Measurements from ENCODE around the gene SLC25A29.
"Not testable (repeated sequence)": the region's sequence is repeated elsewhere in the genome, so short reads cannot be mapped to it uniquely, and the experiment has no call there.

Gene SLC25A29

DNA sequence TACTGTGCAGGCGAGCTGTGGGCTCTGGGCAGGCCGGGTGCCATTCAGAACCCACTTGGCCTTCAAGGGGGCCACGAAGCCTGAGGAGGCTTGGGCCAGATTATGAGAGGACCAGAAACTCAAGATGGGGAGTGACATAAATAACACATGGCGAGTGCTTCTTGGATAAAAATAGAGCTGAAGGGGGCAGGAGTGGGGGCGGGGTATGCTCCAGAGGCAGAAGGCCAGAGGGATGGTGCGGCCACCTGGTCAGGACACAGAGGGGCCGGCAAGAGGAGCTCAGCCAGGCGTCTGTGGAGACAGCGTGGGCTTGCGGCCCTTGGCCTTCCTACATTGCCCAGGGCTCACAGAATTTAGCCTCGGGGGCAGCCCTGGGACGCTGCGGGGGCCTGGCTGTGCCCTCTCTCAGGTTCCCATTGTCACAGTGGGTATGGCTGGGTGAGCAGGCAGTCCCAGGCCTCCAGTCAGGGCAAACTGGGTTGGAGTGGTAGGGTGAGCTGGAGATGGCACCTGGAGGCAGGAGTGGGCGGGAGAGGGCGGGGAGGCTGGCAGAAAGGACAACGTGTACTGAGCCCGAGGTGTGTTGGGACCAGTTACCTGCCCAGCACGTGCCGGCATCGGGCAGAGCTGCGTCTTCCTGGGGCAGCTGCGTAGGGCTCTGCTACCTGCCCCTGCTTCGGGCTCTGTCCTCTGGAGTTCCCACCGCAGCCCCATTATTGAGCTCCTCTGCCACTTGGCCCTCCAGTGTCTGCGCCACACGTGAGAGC lies 7.4 kb upstream of the SLC25A29 start:
- H3K27ac ChIP-seq (ENCODE audit: low read depth, low read length), result no peak overlapping the region
- no peak for TF ChIP-seq EZH2phosphoT487 (IDR thresholded peaks at IDR 0.05; ENCODE audit: borderline replicate concordance, low read length)
- TF ChIP-seq, protein P1, sequence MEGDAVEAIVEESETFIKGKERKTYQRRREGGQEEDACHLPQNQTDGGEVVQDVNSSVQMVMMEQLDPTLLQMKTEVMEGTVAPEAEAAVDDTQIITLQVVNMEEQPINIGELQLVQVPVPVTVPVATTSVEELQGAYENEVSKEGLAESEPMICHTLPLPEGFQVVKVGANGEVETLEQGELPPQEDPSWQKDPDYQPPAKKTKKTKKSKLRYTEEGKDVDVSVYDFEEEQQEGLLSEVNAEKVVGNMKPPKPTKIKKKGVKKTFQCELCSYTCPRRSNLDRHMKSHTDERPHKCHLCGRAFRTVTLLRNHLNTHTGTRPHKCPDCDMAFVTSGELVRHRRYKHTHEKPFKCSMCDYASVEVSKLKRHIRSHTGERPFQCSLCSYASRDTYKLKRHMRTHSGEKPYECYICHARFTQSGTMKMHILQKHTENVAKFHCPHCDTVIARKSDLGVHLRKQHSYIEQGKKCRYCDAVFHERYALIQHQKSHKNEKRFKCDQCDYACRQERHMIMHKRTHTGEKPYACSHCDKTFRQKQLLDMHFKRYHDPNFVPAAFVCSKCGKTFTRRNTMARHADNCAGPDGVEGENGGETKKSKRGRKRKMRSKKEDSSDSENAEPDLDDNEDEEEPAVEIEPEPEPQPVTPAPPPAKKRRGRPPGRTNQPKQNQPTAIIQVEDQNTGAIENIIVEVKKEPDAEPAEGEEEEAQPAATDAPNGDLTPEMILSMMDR (IDR thresholded peaks at IDR 0.05; ENCODE audit: low read depth, low read length, poor library complexity, severe bottlenecking), result no peak
- H3K79me2 ChIP-seq (ENCODE audit: control insufficient read depth, low read length), result no peaks in the 10 kb centered on the region
- H3K4me2 ChIP-seq (ENCODE audit: low read length), result no peak overlapping the region
- H3F3A ChIP-seq (ENCODE audit: control insufficient read depth, insufficient read depth), result no peaks in the 10 kb centered on the region
- peaks cover 4% of the 10 kb centered on the region; the same call in 1 of the 2 replicates for H3K27me3 ChIP-seq (ENCODE audit: control insufficient read depth, low read length)
- H3K4me3 ChIP-seq (ENCODE audit: low read length), result no peak overlapping the region
- H3K9me3 ChIP-seq (ENCODE audit: control insufficient read depth, insufficient read depth, low read length), result no peaks in the 10 kb centered on the region
- no peaks in the 10 kb centered on the region for H4K20me1 ChIP-seq (ENCODE audit: control insufficient read depth, insufficient read depth, low read depth, low read length)
- no peaks in the 10 kb centered on the region for H3K36me3 ChIP-seq (ENCODE audit: control insufficient read depth, low read length)
- H3K4me1 ChIP-seq (ENCODE audit: control insufficient read depth, low read length), result peaks cover 20% of the 10 kb centered on the region
- no peaks in the 10 kb centered on the region for H3K9me2 ChIP-seq (replicated peaks; ENCODE audit: control insufficient read depth, low read length)

DNA sequence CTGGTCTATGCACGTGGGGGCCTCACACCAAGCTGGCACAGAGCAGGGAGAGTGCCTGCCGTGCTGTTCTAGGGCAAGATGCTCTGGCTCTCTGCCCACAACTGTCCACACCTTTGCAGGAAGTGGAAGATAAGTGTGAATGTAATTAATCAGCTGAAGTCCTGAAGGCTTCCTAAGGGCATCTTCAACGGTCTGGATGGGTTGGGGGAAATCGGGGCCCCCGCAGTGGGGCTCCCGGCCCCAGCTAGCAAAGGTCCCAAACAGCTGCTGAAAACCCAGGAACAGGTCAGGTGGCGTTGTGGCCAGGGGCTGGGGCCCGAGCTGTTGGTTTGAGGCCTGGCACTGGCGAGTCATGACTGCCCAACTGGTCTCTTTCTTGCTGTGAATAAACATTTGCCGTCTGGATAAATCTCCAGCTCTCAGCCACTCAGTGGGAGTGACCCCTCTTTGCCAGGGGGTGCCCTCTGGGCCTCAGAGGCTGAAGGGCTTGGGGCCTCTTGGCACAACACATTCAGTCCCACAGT lies 6.7 kb upstream of the SLC25A29 start:
- Histone ChIP-seq H3K27ac (ENCODE audit: low read depth, low read length) (no peak overlapping the region), H3K9me2 (replicated peaks; ENCODE audit: control insufficient read depth, low read length) (no peaks in the 10 kb centered on the region), H3K79me2 (ENCODE audit: control insufficient read depth, low read length) (no peaks in the 10 kb centered on the region), H3K4me3 (ENCODE audit: low read length) (no peak overlapping the region), H3K4me2 (ENCODE audit: low read length) (no peak overlapping the region), H3K9me3 (ENCODE audit: control insufficient read depth, insufficient read depth, low read length) (no peaks in the 10 kb centered on the region), H4K20me1 (ENCODE audit: control insufficient read depth, insufficient read depth, low read depth, low read length) (no peaks in the 10 kb centered on the region), H3K4me1 (ENCODE audit: control insufficient read depth, low read length) (peaks cover 16% of the 10 kb centered on the region), H3F3A (ENCODE audit: control insufficient read depth, insufficient read depth) (no peaks in the 10 kb centered on the region), H3K36me3 (ENCODE audit: control insufficient read depth, low read length) (no peaks in the 10 kb centered on the region), H3K27me3 (ENCODE audit: control insufficient read depth, low read length) (peaks cover 4% of the 10 kb centered on the region; the same call in 1 of the 2 replicates)
- TF ChIP-seq EZH2phosphoT487 (IDR thresholded peaks at IDR 0.05; ENCODE audit: borderline replicate concordance, low read length), result no peak
- TF ChIP-seq, protein P1 (IDR thresholded peaks at IDR 0.05; ENCODE audit: low read depth, low read length, poor library complexity, severe bottlenecking), result no peak

DNA sequence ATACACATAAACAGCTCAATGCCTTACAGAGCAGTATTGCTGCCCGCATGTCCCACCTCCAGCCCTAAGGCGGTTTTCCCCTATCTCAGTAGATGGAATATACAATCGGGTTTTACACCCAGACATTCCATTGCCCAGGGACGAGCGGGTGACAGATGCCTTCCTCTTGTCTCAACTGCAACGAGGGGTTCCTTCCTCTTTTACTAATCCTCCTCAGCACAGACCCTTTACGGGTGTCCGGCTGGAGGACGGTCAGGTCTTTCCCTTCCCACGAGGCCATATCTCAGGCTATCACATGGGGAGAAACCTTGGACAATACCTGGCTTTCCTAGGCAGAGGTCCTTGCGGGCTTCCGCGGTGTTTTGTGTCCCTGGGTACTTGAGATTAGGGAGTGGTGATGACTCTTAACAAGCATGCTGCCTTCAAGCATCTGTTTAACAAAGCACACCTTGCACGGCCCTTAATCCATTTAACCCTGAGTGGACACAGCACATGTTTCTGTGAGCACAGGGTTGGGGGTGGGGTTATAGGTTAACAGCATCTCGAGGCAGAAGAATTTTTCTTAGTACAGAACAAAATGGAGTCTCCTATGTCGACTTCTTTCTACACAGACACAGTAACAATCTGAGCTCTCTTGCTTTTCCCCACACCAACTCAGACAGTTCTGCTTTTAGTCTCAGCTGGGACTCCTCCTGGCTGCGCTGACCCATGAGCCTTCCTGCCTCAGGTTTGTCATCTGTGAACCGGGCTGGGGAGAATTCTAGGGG lies 6.0 kb upstream of the SLC25A29 start:
- H3K4me2 ChIP-seq (ENCODE audit: low read length); H3K4me3 ChIP-seq (ENCODE audit: low read length); H3F3A ChIP-seq (ENCODE audit: control insufficient read depth, insufficient read depth); H3K79me2 ChIP-seq (ENCODE audit: control insufficient read depth, low read length); H4K20me1 ChIP-seq (ENCODE audit: control insufficient read depth, insufficient read depth, low read depth, low read length); H3K9me3 ChIP-seq (ENCODE audit: control insufficient read depth, insufficient read depth, low read length); H3K36me3 ChIP-seq (ENCODE audit: control insufficient read depth, low read length); H3K9me2 ChIP-seq (replicated peaks; ENCODE audit: control insufficient read depth, low read length); H3K27ac ChIP-seq (ENCODE audit: low read depth, low read length): not testable (repeated sequence)
- peaks cover 10% of the 10 kb centered on the region for H3K27me3 ChIP-seq (ENCODE audit: control insufficient read depth, low read length)
- peaks cover 13% of the 10 kb centered on the region for H3K4me1 ChIP-seq (ENCODE audit: control insufficient read depth, low read length)
